Glomerular visceral epithelial cell (primary cell): Measurements from ENCODE around the gene COL23A1.
"Not testable (repeated sequence)": the region's sequence is repeated elsewhere in the genome, so short reads cannot be mapped to it uniquely, and the experiment has no call there.

Experiments used
- DNase-seq: peaks from one replicate; pipeline ENCODE4 v3.0.0-alpha.2; 2016; ENCODE audit errors: extremely low spot score

COL23A1 gene

DNA sequence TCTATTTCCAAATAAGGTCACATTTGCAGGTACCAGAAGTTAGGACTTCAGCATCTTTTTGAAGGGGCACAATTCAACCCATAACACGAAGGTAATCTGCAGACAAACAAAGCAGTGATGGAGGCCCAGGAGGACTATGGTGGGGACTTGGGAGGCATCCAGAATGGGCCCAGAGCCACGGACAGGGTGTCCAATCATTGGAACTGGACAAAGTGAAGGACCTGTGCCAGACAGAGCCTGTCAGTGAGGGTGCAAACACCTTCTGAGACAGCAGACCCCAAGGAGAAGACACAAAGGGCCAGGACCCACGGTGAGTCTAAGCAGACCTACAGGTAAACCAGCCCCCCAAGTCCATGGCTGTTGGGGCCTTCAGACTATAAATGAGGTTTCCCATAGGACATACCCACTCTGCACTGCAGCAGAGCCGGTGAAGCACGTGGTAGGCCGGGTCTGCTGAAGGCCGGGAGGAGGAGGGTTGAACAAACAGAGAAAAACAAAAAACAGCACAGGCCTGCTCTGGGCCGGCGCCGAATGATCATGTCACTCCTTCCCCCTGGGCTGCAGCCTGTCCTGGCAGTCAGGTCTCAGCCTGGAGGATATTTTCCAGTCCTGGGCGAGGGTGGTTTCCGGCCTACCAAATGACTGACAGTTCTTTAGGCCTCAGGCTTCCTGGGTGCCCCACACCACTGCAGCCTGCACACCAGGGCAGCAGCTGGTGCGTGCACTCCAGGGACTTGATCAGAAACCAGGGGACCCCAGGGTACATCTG is 84.4 kb downstream of the COL23A1 start:
- DNase-seq = no peak

DNA sequence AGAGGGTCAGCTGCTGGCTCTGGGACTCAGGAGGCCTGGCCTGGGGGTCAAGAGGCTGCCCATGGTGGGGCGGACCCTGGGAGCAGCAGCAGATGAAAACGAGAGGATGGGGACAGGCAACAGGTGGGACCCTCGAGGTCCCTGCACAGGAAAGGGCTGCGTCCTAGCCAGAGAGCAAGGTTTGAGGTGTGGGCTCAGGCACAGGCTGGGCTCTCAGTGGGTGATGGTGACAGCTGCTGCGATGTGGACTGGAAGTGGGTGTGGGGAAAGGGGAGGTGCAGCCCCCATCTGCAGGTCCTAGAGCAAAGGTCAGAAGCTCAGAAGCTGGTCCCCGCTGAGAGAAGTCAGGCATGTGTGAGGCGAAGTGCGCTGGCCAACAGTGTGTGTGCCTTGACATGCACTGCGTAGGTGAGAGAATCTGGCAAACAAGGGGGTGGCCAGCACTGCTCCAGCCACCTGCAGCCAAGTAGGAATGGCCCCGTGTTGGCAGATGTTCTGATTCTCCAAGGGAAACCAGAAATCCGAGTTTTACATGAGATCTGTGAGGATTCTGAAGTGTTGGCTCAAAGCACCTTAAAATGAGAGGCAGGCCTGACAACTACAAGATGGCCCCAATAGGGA is 85.7 kb downstream of the COL23A1 start:
- no peak for DNase-seq

DNA sequence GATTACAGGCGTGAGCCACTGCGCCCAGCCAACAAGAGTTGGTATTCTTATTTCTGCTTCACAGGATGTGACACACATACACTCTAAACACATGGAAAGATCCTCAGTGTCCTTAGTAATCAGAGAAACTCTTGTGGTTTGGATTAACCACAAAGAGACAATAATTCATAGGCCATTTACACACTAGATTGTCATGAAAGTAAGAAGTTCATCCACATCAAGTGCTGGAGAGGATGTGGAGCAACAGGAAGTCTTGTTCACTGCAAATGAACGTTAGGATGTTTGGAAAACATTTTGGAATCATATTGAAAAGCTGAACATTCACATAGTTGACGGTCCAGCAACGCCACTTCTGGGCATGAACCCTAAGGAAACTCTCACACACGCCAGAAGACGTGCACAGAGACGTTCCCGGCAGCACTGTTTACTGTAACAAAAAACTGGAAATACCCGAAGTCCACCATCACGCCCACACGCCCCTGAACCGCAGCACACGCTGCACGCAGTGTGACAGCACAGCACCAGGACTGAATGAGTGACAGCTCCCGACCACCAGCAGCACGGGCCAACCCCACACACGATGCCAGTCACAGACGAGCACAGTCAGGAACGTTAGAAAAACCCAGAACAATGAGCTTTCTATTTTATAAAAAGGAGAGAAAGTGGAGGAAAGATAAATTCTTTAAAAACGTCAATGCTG is 87.6 kb downstream of the COL23A1 start:
- DNase-seq = no peak

DNA sequence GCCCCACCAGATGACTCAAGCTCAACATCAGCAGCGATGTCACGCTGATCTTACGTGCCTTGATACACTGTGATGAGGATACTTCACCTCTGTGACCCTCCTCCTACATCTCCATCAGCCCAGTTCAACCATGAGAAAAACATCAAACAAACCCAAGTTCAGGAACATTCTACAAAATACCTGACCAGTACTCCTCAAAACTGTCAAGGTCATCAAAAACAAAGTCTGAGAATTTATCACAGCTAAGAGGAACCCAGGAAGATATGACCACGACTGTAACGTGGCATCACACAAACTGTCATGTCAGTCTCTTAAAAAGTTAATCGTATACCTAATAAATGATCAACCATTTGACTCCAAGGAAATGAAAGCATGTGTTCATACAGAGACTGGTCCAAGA is 90.8 kb downstream of the COL23A1 start:
- no peak for DNase-seq

DNA sequence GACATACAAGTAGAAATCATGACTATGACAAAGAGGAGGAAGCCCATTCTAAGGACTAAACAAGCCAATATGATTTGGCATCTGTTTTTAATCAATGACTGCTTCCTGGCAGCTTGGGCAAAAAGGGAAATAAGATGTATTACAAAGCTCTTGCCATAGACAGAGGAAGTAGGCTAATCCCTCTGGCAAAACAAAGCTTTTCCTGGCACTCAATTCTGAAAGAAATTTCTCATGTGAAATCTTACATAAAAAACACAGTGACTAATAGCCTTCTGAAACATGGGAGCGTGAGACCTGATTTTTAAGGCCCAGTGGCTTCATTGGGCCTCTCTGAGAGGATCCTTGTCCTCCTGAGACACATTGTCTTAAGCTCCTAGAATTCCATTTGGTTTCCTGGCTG is 93.6 kb downstream of the COL23A1 start:
- DNase-seq = no peak

DNA sequence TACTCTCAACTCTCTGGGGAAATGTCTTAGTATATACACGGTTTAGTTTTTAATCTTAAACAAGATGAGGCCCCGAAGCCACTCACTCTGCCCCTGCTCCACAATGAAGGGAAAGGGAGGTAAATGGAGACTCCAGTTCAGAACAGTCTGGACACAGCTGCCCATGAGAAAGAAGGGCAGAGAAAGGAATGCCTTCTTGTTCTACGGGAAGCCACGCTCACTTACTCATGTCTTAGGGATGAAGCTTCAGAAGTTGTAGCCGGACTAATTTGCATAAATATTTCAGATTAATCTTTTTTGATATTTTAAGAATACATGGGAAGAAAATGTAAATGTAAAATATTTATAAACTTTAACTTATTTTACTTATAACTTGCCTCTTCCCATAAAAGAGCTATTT is 94.0 kb downstream of the COL23A1 start:
- no peak for DNase-seq

DNA sequence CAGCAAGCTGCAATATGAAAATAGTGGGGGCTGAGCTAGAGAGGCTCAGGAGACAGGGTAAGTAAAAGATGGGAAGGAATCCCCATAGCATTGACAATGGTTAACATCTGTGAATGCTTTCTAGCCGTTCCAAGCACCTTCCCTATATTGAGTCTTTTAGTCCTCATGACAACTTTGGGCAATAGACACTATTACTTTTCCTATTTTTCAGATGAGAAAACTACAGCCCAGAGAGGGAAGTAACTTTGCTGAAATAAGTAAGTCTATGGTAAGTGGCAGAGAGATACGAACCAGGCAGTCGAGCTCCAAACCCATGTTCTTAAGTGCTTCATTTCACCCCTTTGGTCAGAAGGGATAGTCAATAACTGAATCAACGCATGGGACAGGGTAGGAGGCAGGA is 94.5 kb downstream of the COL23A1 start:
- DNase-seq = no peak

DNA sequence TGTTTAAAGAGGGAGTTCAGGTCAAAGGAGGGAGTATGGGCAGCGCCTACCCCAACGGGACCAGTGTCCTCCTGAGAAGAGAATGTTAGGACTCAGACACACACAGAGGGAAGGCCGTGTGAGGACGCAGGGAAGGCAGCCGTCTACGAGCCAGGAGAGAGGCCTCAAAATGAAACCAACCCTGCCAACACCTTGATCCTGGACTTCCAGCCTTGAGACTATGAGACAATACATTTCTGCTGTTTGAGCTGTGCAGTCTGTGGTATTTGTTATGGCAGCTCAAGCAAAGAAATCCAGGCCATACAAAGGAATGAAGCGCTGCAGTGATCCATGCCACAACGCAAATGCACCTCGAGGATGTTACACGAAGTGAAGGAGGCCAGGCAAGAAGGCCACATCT is 97.9 kb downstream of the COL23A1 start:
- DNase-seq = no peak

DNA sequence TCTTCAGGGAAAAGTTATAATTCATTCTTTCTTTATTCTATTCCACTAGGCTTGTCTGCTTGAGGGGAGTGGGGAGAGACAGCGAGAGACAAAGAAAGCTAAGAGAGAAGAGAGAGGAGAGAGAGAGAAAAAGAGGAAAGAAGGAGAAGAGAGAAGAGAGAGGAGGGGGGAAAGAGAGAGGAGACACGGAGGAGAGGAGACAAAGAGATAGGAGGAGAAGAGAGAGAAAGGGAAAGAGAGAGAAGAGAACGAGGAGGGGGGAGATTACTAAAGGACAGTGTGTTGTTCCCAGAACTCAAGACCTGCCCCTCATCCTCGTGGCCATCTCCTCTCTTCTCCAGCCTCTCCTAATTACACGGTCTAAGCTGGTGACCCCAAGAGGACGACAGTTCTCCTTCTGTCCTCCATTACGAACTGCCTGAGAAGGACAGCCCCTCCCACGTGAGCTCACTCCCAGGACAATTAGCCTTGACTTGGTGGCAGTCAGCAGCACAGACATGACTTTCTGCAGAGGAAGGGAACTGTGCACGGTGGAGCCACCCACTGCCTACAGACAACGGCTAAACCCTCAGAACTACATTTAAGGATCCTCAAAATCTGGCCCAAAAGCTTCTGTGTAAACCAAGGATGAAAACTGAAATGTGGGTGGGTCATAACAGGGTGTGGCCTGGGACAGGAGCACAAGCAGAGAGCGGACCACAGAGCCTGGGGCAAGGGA is 99.1 kb downstream of the COL23A1 start:
- no peak for DNase-seq

DNA sequence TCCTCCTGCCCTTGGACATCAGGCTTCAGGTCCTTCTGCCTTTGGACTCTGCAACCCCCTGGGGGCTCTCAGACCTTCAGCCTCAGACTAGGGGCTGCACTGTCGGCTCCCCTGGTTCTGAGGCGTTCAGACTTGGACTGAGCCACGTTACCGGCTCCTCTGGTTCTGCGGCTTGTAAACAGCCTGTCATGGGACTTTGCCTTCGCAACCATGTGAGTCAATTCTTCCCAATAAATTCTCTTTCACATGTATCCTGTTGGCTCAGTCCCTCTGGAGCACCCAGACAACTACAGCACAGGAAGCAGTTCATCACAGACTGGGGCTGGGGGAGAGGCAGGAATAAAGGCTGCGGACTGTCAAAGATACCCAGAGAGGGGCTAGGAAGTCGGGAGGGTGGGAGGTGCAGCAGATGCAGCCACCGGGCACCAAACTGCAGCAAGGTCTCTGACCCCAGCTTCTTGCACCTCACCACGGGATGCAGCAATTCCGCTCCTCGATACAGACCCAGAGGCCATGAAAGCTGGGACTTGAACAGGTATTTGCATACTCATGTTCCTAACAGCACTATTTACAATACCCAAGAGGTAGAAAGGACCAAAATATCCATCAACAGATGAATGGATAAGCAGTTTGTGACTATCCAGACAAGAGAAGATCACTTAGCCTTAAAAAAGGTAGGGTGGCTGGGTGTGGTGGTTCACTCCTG is 100.8 kb downstream of the COL23A1 start:
- no peak for DNase-seq

DNA sequence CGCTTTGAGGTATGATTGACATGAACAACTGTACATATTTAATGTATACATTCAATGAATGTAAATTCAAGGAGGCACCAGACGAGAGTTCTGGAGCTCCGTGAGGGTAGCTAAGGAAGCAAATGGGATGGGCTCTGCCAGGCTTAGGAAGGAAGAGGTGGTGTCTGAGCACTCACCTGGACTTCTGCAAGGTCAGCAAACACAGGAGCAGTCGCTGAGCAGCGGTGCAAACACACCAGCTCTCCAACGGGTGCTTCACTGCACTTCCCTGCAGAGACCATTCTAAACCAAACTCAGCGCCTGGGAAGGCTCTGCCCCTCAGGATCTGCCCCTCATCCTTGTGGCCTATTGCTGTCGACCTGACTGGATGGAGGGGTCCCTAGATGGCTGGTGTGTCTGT is 101.5 kb downstream of the COL23A1 start:
- DNase-seq = no peak

DNA sequence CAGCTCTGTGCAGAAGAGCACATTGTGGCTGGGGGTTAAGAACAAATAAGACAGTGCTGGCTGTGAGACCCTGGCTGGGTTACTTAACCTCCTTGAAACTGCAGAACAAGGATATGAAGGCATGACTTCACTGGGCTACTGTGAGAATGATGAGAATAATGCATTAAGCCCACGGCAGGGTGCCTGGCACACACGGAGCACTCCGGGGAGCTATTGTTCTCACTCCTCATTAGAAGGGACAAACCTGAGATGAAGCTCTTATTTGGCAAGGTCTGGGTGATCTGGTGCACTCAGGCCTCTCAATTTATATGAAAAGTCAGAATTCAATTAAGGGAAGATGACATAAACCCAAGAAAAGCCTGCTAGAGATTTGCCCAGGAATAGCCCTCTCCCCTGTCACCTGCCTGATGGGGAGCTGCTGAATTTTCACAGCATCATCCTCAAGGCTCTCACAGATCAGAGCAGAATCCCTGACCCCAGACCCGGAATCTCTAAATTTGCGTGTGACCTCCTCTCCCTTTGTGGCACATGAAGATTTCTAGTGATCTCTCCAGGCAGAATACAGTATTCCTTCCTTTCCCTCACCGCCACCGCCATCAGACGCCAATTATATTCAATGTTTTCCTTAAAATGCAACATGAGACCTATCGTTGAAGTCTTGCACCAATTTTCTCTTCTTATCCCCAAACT is 102.1 kb downstream of the COL23A1 start:
- no peak for DNase-seq

DNA sequence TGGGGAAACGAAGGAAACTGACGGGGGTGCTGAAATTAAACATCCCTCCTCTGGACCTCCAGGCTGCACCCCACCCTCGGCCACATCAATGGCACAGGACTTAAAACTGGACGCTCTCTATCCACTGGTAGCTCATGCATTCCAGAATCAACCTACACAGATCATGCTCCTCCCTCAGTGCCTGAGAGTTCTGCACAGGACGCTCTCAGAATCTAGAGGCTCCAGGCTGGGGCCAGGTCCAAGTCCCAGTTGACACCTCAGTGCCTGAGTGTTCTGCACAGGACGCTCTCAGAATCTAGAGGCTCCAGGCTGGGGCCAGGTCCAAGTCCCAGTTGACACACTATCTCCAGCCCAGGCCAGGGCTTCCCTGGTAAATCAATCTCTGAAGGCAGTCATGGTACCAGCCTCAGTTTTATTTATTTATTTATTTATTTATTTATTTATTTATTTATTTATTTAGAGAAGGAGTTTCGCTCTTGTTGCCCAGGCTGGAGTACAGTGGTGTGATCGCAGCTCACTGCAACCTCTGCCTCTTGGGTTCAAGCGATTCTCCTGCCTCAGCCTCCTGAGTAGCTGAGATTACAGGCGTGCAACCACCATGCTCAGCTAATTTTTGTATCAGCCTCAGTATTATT is 103.2 kb downstream of the COL23A1 start:
- not testable (repeated sequence) for DNase-seq

DNA sequence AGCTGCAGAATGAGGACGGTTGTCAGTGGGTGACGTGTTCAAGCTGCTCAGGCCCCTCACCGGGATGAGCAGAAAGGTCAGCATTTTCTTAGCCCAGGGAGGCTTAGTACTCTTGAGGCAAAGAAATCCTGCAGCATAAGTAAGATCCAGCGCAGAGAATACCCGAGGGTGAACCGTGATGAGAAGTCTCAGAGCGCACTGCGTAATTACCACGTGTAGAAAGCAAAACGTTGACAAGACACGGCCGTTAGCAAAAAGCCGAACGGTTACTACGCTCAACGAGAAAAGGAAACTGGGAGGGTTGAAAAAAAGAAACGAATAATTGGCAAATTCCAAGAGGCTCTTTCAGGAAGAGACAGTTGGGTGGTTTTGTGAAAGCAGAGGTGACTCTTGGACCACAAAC is 104.0 kb downstream of the COL23A1 start:
- DNase-seq = no peak

DNA sequence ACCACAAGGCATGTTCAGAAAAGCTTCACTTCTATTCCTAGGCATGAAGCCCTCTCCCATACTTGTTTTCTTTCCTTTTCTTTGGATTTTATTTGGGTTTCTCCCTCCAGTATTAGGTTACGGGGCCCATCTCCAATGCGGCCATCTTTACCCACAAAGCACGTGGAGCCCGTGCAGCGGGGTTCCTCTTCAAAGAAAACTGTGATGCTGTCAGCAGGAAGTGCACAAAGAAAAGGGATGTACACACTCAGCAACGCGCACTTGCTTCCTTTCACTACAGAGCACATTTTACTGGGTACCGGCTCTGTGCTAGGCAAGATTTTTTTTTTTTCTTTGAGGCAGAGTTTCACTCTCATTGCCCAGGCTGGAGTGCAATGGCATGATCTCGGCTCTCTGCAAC is 106.6 kb downstream of the COL23A1 start:
- no peak for DNase-seq

DNA sequence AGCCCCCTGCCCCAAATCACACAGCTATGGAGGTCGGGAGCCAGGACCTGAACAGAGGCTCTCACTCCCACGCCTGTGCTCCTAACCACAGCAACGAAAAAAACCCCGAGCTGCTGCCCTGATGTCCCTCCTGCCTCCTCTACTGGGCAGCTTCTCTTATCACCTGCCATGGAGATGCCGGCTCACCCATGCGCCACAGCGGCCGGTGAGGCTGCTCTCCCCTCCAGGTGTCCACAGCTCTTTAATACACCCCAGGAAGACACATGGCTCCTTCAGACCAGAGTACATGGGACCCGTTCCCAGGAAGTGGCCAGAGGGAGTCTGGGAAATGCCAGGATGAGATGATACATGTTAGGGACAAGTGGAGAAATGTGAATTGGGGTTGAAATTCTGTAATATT is 110.9 kb downstream of the COL23A1 start:
- DNase-seq = no peak

DNA sequence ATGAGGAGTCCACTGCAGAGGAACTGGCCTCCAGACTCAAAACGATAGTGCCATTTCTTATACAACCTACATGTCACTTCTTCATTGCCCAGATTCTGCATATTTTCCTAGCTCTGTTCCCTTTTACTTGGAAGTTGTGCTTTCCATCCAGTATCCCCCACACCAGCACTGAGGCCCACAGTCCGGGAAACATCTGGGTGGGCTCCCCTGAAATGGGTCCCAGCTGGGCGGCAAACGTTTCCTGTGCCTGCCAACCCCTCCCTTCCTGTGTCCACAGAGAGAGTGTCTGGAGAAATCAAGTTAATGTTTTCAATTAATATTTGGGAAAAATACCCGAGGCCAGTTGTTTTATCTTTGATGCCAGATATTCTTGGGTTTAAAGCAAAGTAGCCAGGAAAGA is 111.8 kb downstream of the COL23A1 start:
- DNase-seq = no peak

DNA sequence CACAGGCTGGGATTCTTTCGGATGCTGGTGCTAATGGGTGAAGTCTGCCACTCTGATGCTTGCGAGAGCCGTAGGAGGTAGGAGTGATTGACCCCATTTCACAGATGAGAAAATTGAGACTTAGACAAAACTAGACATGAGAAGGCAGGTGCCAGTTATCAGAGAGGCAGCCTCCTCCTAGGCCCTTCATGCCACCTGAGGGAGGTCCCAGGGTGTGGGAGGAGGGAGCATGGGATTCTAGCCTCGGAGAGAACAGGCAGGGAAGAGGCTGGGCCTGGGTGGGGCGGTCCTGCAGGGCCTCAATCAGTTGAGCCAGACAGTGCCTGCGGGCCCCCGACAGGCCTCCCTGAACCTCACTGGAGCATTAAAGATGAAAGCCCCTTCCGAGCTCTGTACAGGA is 112.4 kb downstream of the COL23A1 start:
- no peak for DNase-seq

DNA sequence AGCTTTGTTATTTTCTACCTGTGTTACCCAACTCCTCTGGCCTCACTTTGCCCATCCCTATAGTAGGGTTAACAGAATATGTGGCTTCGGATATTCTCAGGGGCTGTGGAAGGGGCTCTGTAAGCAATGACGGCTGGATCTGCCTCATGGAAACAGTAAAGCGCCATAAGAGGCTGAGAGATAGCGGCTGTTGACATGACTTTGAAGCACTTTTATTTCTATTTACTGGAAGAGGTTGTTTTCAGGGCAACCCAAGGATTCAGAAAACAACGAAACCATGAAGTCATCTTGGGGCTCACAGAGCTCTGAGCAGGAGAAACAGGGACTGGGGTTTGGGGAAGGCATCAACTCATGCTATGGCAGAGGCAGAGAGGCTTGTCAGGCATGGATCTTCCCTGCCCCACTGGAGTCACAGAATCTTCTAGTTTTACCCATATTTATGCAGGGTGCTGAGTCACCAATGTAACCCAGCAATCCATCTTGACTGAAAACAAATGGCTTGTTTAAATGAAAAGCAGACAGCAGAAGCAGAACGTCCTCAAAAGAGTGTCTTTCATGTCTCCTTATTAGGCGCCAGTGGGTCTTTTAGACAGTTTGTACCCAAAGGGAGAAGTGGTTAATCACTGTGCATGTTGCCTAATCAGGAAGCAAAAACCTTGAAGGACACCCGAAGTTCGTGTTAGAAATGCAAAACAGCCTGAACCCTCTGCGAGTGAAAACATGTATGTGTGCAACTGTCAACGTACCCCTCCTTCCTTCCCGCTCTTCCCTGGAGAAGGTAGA is 113.0 kb downstream of the COL23A1 start:
- DNase-seq = no peak

DNA sequence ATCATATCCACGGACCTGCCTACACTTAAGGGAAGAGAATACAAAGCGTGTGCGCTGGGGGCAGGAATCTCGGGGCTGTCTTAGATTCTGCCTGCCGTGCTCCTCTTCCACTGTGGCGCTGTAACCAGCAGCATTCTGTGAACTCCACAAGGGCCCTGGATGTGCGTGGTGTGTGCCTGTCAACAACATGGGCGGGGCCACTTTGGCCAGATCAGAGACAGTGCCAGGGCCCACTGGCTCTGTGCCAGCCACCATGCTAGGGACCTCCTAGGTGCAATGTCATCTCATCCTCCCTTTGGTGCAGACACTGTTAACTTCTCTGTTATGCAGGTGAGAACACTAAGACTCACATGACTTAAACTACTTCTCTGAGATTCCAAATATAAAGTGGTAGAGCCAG is 113.7 kb downstream of the COL23A1 start:
- no peak for DNase-seq
